Putamen (tissue), 1 donor: ENCODE measurements around the gene ARL8A.
"Not testable (repeated sequence)": the region's sequence is repeated elsewhere in the genome, so short reads cannot be mapped to it uniquely, and the experiment has no call there.

ENCODE experiments used
- DNase-seq: peaks from one replicate; pipeline ENCODE4 v3.0.0-alpha.2; 2016; ENCODE audit warnings: low spot score

Gene ARL8A

GRCh38 chr1:202144402-202145067 is at the start of gene ARL8A:
Gene ARL8A (minus strand): TSS chr1:202144737. CDS start chr1:202144572, 165 bp downstream.
- peak; percentile 72 for DNase-seq

GRCh38 chr1:202194328-202194648 is 49.8 kb upstream of the ARL8A start:
- DNase-seq = no peak

- DNase-seq = no peak
These were observed 49.2 kb upstream of the ARL8A start, which contains the start of gene LGR6 for GRCh38 chr1:202193614-202194327. Gene LGR6 (plus strand): TSS chr1:202193799. CDS start chr1:202193990, 191 bp downstream.

GRCh38 chr1:202192770-202193613 is 48.5 kb upstream of the ARL8A start:
- no peak for DNase-seq

- DNase-seq = not testable (repeated sequence)
These were observed 46.9 kb upstream of the ARL8A start for GRCh38 chr1:202191391-202191790.

- no peak for DNase-seq
These were observed 45.6 kb upstream of the ARL8A start for GRCh38 chr1:202189918-202190715.

- peak; percentile 45 for DNase-seq
These were observed 44.7 kb upstream of the ARL8A start for GRCh38 chr1:202189001-202189790.

GRCh38 chr1:202187697-202188407 is 43.3 kb upstream of the ARL8A start:
- DNase-seq = no peak

GRCh38 chr1:202187041-202187671 is 42.6 kb upstream of the ARL8A start:
- DNase-seq = peak; percentile 22

- no peak for DNase-seq
These were observed 41.8 kb upstream of the ARL8A start for GRCh38 chr1:202186327-202186726.

- DNase-seq = peak; percentile 78
These were observed 40.4 kb upstream of the ARL8A start for GRCh38 chr1:202184750-202185460.

- DNase-seq = no peak
These were observed 37.7 kb upstream of the ARL8A start for GRCh38 chr1:202182040-202182877.

GRCh38 chr1:202181586-202181985 is 37.0 kb upstream of the ARL8A start:
- no peak for DNase-seq

GRCh38 chr1:202180751-202181139 is 36.2 kb upstream of the ARL8A start:
- not testable (repeated sequence) for DNase-seq

GRCh38 chr1:202179828-202180750 is 35.6 kb upstream of the ARL8A start:
- no peak for DNase-seq

- no peak for DNase-seq
These were observed 32.7 kb upstream of the ARL8A start for GRCh38 chr1:202176949-202177927.
